ACC112 (cell line): ENCODE data around the gene C2orf80.
"Not testable (repeated sequence)": the region's sequence is repeated elsewhere in the genome, so short reads cannot be mapped to it uniquely, and the experiment has no call there.

ENCODE experiments used
- H2AFZ ChIP-seq: fragments of 200-600 bp; sonication (generic); one replicate; pipeline ENCODE4 v1.6.0; 2017; ENCODE audit warnings: antibody characterized with exemption, low read length; ENCODE audit not compliant: unreplicated experiment
- H3K27ac ChIP-seq: fragments of 200-600 bp; sonication (generic); 2 replicates; pipeline ENCODE4 v1.5.1; 2014; ENCODE audit warnings: low read depth, mild to moderate bottlenecking, antibody characterized with exemption, low read length, moderate library complexity
- H3K27me3 ChIP-seq: fragments of 200-600 bp; sonication (generic); 2 replicates; pipeline ENCODE4 v1.6.1; 2014; ENCODE audit warnings: mild to moderate bottlenecking, antibody characterized with exemption, low read length, moderate library complexity, mixed read lengths; ENCODE audit not compliant: insufficient read depth
- H3K36me3 ChIP-seq: fragments of 200-600 bp; sonication (generic); 2 replicates; pipeline ENCODE4 v1.6.1; 2016; ENCODE audit warnings: mild to moderate bottlenecking, antibody characterized with exemption, low read length, moderate library complexity, mixed read lengths; ENCODE audit not compliant: insufficient read depth
- H3K4me1 ChIP-seq: fragments of 200-600 bp; sonication (generic); one replicate; pipeline ENCODE4 v1.6.1; 2016; ENCODE audit warnings: low read length, mixed read lengths; ENCODE audit not compliant: insufficient read depth, unreplicated experiment, control insufficient read depth
- H3K4me3 ChIP-seq: fragments of 200-600 bp; sonication (generic); 2 replicates; pipeline ENCODE4 v1.5.1; 2014; ENCODE audit warnings: mild to moderate bottlenecking, low read depth, low read length
- H3K79me2 ChIP-seq: fragments of 200-600 bp; sonication (generic); one replicate; pipeline ENCODE4 v1.6.0; 2016; ENCODE audit warnings: low read length; ENCODE audit not compliant: control insufficient read depth, unreplicated experiment, insufficient read depth

The C2orf80 gene

DNA sequence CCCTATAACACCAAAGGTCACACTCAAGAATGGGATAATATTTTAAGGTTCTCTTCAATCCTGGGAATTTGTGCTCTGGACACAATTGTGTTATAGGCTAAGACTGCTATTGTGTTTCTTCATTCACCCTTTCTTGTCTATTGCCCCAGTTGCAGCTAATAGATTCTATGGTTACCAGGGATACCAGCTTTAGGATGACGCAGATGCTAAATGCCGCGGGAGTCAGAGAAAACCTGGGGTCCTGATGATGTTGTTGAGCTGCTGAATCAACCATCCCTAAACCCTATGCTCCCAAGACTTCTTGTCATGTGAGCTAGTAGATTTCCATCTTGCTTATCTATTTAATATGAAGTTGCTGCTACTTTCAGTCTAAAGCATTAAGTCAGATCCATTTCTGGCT lies 70.9 kb downstream of the C2orf80 start:
- Histone ChIP-seq H3K79me2 (no peaks in the 10 kb centered on the region), H3K4me1 (no peaks in the 10 kb centered on the region), H2AFZ (no peak overlapping the region), H3K4me3 (no peak overlapping the region), H3K36me3 (no peaks in the 10 kb centered on the region), H3K27me3 (peaks cover 14% of the 10 kb centered on the region), H3K27ac (no peak overlapping the region)

DNA sequence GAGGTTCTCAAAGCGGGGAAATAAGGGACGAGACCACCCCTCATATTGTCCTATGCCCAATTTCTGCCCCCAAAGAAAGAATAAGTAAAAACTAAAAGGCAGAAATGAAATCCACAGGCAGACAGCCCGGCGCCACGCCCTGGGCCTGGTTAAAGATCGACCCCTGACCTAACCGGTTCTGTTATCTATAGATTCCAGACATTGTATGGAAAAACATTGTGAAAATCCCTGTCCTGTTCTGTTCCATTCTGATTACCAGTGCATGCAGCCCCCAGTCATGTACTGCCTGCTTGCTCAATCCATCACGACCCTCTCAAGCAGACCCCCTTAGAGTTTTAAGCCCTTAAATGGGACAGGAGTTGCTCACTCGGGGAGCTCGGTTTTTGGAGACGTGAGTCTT lies 72.4 kb downstream of the C2orf80 start:
- not testable (repeated sequence) for H3K4me3 ChIP-seq, H3K27ac ChIP-seq, H3K79me2 ChIP-seq, H3K36me3 ChIP-seq, H3K4me1 ChIP-seq, H2AFZ ChIP-seq
- peaks cover 23% of the 10 kb centered on the region for H3K27me3 ChIP-seq
